ENCODE measurements around the gene DVL1. TPM values are rescaled to one million over a fixed set of nuclear protein-coding genes. Genes with fewer than 3 reads are reported as not detected.

Gene DVL1
- total RNA-seq, 1 donor from 2014 or later = 55.0 TPM

GRCh38 chr1:1390675-1391074 is 41.5 kb upstream of the DVL1 start:
- Histone ChIP-seq H4K20me1 (ENCODE audit: insufficient read depth, low read length) (peaks cover 71% of the 10 kb centered on the region), H2AFZ (ENCODE audit: low read depth, low read length) (no peak overlapping the region), H3K4me2 (ENCODE audit: low read length) (no peak overlapping the region), H3K9ac (ENCODE audit: low read length) (no peak overlapping the region), H3K4me3 (ENCODE audit: insufficient read depth, low read depth, low read length) (no peak overlapping the region), H3K9me3 (ENCODE audit: insufficient read depth, low read depth, low read length) (no peaks in the 10 kb centered on the region), H3K27ac (ENCODE audit: low read depth, low read length) (no peak overlapping the region), H3K36me3 (ENCODE audit: insufficient read depth, low read length) (peaks cover 70% of the 10 kb centered on the region), H3K27me3 (ENCODE audit: insufficient read depth, low read length) (no peaks in the 10 kb centered on the region), H3K79me2 (ENCODE audit: insufficient read depth, low read length) (peaks cover 61% of the 10 kb centered on the region), H3K4me1 (ENCODE audit: insufficient read depth, low read length) (no peaks in the 10 kb centered on the region)
- H3K27me3 Mint-ChIP-seq (ENCODE audit: low read depth, unreplicated experiment) = no peaks in the 10 kb centered on the region
- H3K4me1 Mint-ChIP-seq (ENCODE audit: low read depth, unreplicated experiment) = peaks cover 6% of the 10 kb centered on the region
- no peak overlapping the region for H3K4me3 Mint-ChIP-seq (ENCODE audit: unreplicated experiment)
- DNase-seq (ENCODE audit: low read depth) (no peak), FAIRE-seq (no peak)
- no peak for TF ChIP-seq CTCF (IDR thresholded peaks at IDR 0.05; ENCODE audit: insufficient read depth, low read depth, low read length)
- TF ChIP-seq EZH2 (IDR thresholded peaks at IDR 0.05; ENCODE audit: insufficient read depth, low read length) = no peak
- H3K27ac Mint-ChIP-seq (ENCODE audit: unreplicated experiment) = no peak overlapping the region
- peaks cover 27% of the 10 kb centered on the region for H3K36me3 Mint-ChIP-seq (ENCODE audit: low read depth, unreplicated experiment)
- H3K9me3 Mint-ChIP-seq (ENCODE audit: unreplicated experiment) = no peaks in the 10 kb centered on the region

GRCh38 chr1:1388078-1388472 is 38.9 kb upstream of the DVL1 start:
- no peaks in the 10 kb centered on the region for H3K9me3 ChIP-seq (ENCODE audit: insufficient read depth, low read depth, low read length)
- TF ChIP-seq CTCF (IDR thresholded peaks at IDR 0.05; ENCODE audit: insufficient read depth, low read depth, low read length) (no peak), EZH2 (IDR thresholded peaks at IDR 0.05; ENCODE audit: insufficient read depth, low read length) (no peak)
- Mint-ChIP-seq H3K9me3 (ENCODE audit: unreplicated experiment) (no peaks in the 10 kb centered on the region), H3K36me3 (ENCODE audit: low read depth, unreplicated experiment) (peaks cover 19% of the 10 kb centered on the region), H3K27me3 (ENCODE audit: low read depth, unreplicated experiment) (no peaks in the 10 kb centered on the region), H3K27ac (ENCODE audit: unreplicated experiment) (no peak overlapping the region), H3K4me3 (ENCODE audit: unreplicated experiment) (peak overlapping the region; percentile 40), H3K4me1 (ENCODE audit: low read depth, unreplicated experiment) (no peaks in the 10 kb centered on the region)
- no peak for FAIRE-seq
- no peaks in the 10 kb centered on the region for H3K27me3 ChIP-seq (ENCODE audit: insufficient read depth, low read length)
- no peak overlapping the region for H2AFZ ChIP-seq (ENCODE audit: low read depth, low read length)
- H3K27ac ChIP-seq (ENCODE audit: low read depth, low read length) = no peak overlapping the region
- H3K4me1 ChIP-seq (ENCODE audit: insufficient read depth, low read length) = no peaks in the 10 kb centered on the region
- DNase-seq (ENCODE audit: low read depth) = no peak
- peaks cover 53% of the 10 kb centered on the region for H4K20me1 ChIP-seq (ENCODE audit: insufficient read depth, low read length)
- H3K79me2 ChIP-seq (ENCODE audit: insufficient read depth, low read length) = peaks cover 40% of the 10 kb centered on the region
- peaks cover 57% of the 10 kb centered on the region for H3K36me3 ChIP-seq (ENCODE audit: insufficient read depth, low read length)
- H3K4me3 ChIP-seq (ENCODE audit: insufficient read depth, low read depth, low read length) = no peak overlapping the region
- H3K9ac ChIP-seq (ENCODE audit: low read length) = no peak overlapping the region
- H3K4me2 ChIP-seq (ENCODE audit: low read length) = no peak overlapping the region

GRCh38 chr1:1387098-1388077 is 38.2 kb upstream of the DVL1 start:
- H3K4me2 ChIP-seq (ENCODE audit: low read length) = no peak overlapping the region
- H3K9ac ChIP-seq (ENCODE audit: low read length) = no peak overlapping the region
- Mint-ChIP-seq H3K4me3 (ENCODE audit: unreplicated experiment) (no peak overlapping the region), H3K27ac (ENCODE audit: unreplicated experiment) (no peak overlapping the region), H3K36me3 (ENCODE audit: low read depth, unreplicated experiment) (peaks cover 18% of the 10 kb centered on the region), H3K4me1 (ENCODE audit: low read depth, unreplicated experiment) (no peaks in the 10 kb centered on the region), H3K27me3 (ENCODE audit: low read depth, unreplicated experiment) (no peaks in the 10 kb centered on the region), H3K9me3 (ENCODE audit: unreplicated experiment) (no peaks in the 10 kb centered on the region)
- no peaks in the 10 kb centered on the region for H3K9me3 ChIP-seq (ENCODE audit: insufficient read depth, low read depth, low read length)
- DNase-seq (ENCODE audit: low read depth) (no peak), FAIRE-seq (no peak)
- peaks cover 50% of the 10 kb centered on the region for H3K36me3 ChIP-seq (ENCODE audit: insufficient read depth, low read length)
- no peaks in the 10 kb centered on the region for H3K27me3 ChIP-seq (ENCODE audit: insufficient read depth, low read length)
- no peak overlapping the region for H2AFZ ChIP-seq (ENCODE audit: low read depth, low read length)
- H3K27ac ChIP-seq (ENCODE audit: low read depth, low read length) = no peak overlapping the region
- no peak overlapping the region for H3K4me3 ChIP-seq (ENCODE audit: insufficient read depth, low read depth, low read length)
- H3K4me1 ChIP-seq (ENCODE audit: insufficient read depth, low read length) = no peaks in the 10 kb centered on the region
- H3K79me2 ChIP-seq (ENCODE audit: insufficient read depth, low read length) = peaks cover 41% of the 10 kb centered on the region
- peaks cover 50% of the 10 kb centered on the region for H4K20me1 ChIP-seq (ENCODE audit: insufficient read depth, low read length)
- TF ChIP-seq EZH2 (IDR thresholded peaks at IDR 0.05; ENCODE audit: insufficient read depth, low read length) (no peak), CTCF (IDR thresholded peaks at IDR 0.05; ENCODE audit: insufficient read depth, low read depth, low read length) (no peak)
